OCI-LY1 (cell line): Measurements from ENCODE around the gene KRCC1.

Source experiments
- H2AFZ ChIP-seq: fragments of 200-600 bp; sonication (generic), shearing (Covaris generic); 2 replicates; pipeline ENCODE4 v1.6.0; 2014; ENCODE audit warnings: antibody characterized with exemption, mild to moderate bottlenecking, low read length
- H3F3A ChIP-seq: fragments of 200-600 bp; sonication (generic), shearing (Covaris generic); 2 replicates; pipeline ENCODE4 v1.6.0; 2014; ENCODE audit warnings: mild to moderate bottlenecking, antibody characterized with exemption, low read length, moderate library complexity; ENCODE audit not compliant: insufficient read depth
- H3K27ac ChIP-seq: fragments of 200-600 bp; sonication (generic); 2 replicates; pipeline ENCODE4 v1.5.1; 2014; ENCODE audit warnings: low read length, mixed run types, mild to moderate bottlenecking, low read depth; ENCODE audit not compliant: poor library complexity, severe bottlenecking
- H3K27me3 ChIP-seq: fragments of 200-600 bp; sonication (generic); 2 replicates; pipeline ENCODE4 v1.6.0; 2014; ENCODE audit warnings: antibody characterized with exemption, mild to moderate bottlenecking, low read length, moderate library complexity; ENCODE audit not compliant: insufficient read depth
- H3K36me3 ChIP-seq: fragments of 200-600 bp; sonication (generic); 2 replicates; pipeline ENCODE4 v1.6.1; 2014; ENCODE audit warnings: mild to moderate bottlenecking, antibody characterized with exemption, low read length, moderate library complexity, mixed read lengths; ENCODE audit not compliant: insufficient read depth
- H3K4me1 ChIP-seq: fragments of 200-600 bp; sonication (generic); 2 replicates; pipeline ENCODE4 v1.5.1; 2014; ENCODE audit warnings: mild to moderate bottlenecking, low read length, moderate library complexity; ENCODE audit not compliant: insufficient read depth, severe bottlenecking
- H3K4me2 ChIP-seq: fragments of 200-600 bp; sonication (generic), shearing (Covaris generic); 2 replicates; pipeline ENCODE4 v1.6.1; 2014; ENCODE audit warnings: low read length
- H3K4me3 ChIP-seq: fragments of 200-600 bp; sonication (generic); 2 replicates; pipeline ENCODE4 v1.5.1; 2014; ENCODE audit warnings: low read length, low read depth, mild to moderate bottlenecking, mixed read lengths; ENCODE audit not compliant: poor library complexity, severe bottlenecking
- H3K79me2 ChIP-seq: fragments of 200-600 bp; shearing (Covaris generic); 2 replicates; pipeline ENCODE4 v1.6.1; 2016; ENCODE audit warnings: mixed run types, low read length, mixed read lengths; ENCODE audit not compliant: insufficient read depth
- H3K9ac ChIP-seq: fragments of 200-600 bp; sonication (generic), shearing (Covaris generic); 2 replicates; pipeline ENCODE4 v1.6.1; 2014; ENCODE audit warnings: mild to moderate bottlenecking, low read length, mixed read lengths
- H3K9me2 ChIP-seq: fragments of 200-600 bp; sonication (generic), shearing (Covaris generic); 2 replicates; pipeline ENCODE4 v1.6.1; 2014; ENCODE audit warnings: low read depth, mild to moderate bottlenecking, low read length, mixed read lengths
- H3K9me3 ChIP-seq: fragments of 200-600 bp; shearing (Covaris generic); 2 replicates; pipeline ENCODE4 v1.6.1; 2014; ENCODE audit warnings: low read length, mixed read lengths
- H4K20me1 ChIP-seq: fragments of 200-600 bp; sonication (generic), shearing (Covaris generic); 2 replicates; pipeline ENCODE4 v1.6.0; 2016; ENCODE audit warnings: mild to moderate bottlenecking, low read length; ENCODE audit not compliant: insufficient read depth
- CTCF ChIP-seq: fragments of 200-600 bp; sonication (generic), shearing (Covaris generic); IDR thresholded peaks from 2 replicates; pipeline ENCODE4 v1.5.1; 2017; ENCODE audit warnings: mild to moderate bottlenecking, antibody characterized with exemption, low read length, moderate library complexity, mixed read lengths
- EZH2 ChIP-seq: fragments of 200-600 bp; sonication (generic), shearing (Covaris generic); IDR thresholded peaks from 2 replicates; pipeline ENCODE4 v1.8.0; 2017; ENCODE audit warnings: borderline replicate concordance, mixed run types, mild to moderate bottlenecking, antibody characterized with exemption, low read length, moderate library complexity, mixed read lengths

The KRCC1 gene

GRCh38 chr2:88091943-88092342 lies 36.4 kb upstream of the KRCC1 start:
- Histone ChIP-seq H3K36me3 (no peaks in the 10 kb centered on the region), H3K27me3 (no peaks in the 10 kb centered on the region), H3K4me2 (no peak overlapping the region), H3K9me3 (no peaks in the 10 kb centered on the region), H3F3A (no peaks in the 10 kb centered on the region), H3K79me2 (no peaks in the 10 kb centered on the region), H2AFZ (no peak overlapping the region), H3K9ac (no peak overlapping the region), H3K4me1 (no peaks in the 10 kb centered on the region), H3K27ac (no peak overlapping the region), H4K20me1 (no peaks in the 10 kb centered on the region), H3K4me3 (no peak overlapping the region), H3K9me2 (no peaks in the 10 kb centered on the region)
- TF ChIP-seq CTCF (no peak), EZH2 (no peak)

GRCh38 chr2:88090446-88091283 lies 35.1 kb upstream of the KRCC1 start:
- no peaks in the 10 kb centered on the region for H3F3A ChIP-seq
- H2AFZ ChIP-seq: no peak overlapping the region
- no peaks in the 10 kb centered on the region for H3K36me3 ChIP-seq
- H3K9ac ChIP-seq: no peak overlapping the region
- H3K4me1 ChIP-seq: no peaks in the 10 kb centered on the region
- H3K27me3 ChIP-seq: no peaks in the 10 kb centered on the region
- TF ChIP-seq EZH2: no peak
- TF ChIP-seq CTCF: no peak
- no peaks in the 10 kb centered on the region for H4K20me1 ChIP-seq
- H3K4me2 ChIP-seq: no peak overlapping the region
- no peak overlapping the region for H3K4me3 ChIP-seq
- no peaks in the 10 kb centered on the region for H3K79me2 ChIP-seq
- no peaks in the 10 kb centered on the region for H3K9me3 ChIP-seq
- H3K27ac ChIP-seq: no peak overlapping the region
- no peaks in the 10 kb centered on the region for H3K9me2 ChIP-seq

- TF ChIP-seq EZH2 (no peak), CTCF (no peak)
Observed at GRCh38 chr2:88088999-88089398, 33.4 kb upstream of the KRCC1 start.

More at GRCh38 chr2:88088999-88089398, 33.4 kb upstream of the KRCC1 start:
- Histone ChIP-seq H4K20me1 (no peaks in the 10 kb centered on the region), H3K27ac (no peak overlapping the region), H3K9ac (no peak overlapping the region), H3K4me3 (no peak overlapping the region), H3K4me2 (no peak overlapping the region), H3K79me2 (no peaks in the 10 kb centered on the region), H3K27me3 (no peaks in the 10 kb centered on the region), H3K36me3 (no peaks in the 10 kb centered on the region), H3K9me3 (no peaks in the 10 kb centered on the region), H2AFZ (no peak overlapping the region), H3K4me1 (no peaks in the 10 kb centered on the region), H3K9me2 (no peaks in the 10 kb centered on the region), H3F3A (no peaks in the 10 kb centered on the region)
